ENCODE measurements around the gene CTDSPL.

Gene CTDSPL

GRCh38 chr3:37891227-37891626, 29.5 kb downstream of the CTDSPL start:
- DNase-seq (ENCODE audit: low read depth) = no peak

DNA sequence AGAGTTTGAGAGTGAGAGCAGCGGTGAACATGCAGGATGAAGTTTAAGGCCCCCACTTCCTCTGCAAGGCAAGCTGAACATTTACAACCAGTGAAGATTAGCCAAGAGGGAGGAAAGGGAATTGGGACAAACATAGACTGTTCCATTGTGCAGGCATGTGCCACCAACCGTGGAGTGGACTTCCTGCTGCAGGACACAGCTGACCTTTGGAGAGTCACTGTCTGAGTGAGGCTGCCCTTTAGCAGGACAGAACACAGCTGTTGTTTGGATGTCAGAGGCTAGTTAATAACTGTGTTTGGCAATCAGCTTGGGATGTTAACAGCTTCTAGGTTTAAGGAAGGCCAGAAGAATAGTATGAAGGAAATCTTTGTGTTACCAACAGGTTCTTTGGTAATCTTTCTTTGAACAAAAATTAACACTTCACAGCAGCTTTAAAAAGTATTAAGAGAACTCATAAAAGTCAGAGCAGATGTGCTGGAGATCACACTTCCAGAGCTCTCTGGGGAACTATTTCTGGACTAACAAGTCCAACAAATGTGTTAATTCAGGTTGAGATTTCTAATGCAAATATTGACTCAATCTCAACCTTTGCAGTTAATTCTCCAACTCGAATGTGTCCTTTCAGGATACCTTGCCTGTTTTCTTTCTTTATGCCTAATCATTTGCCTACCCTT, 31.4 kb downstream of the CTDSPL start:
- DNase-seq (ENCODE audit: low read depth) = no peak

- DNase-seq (ENCODE audit: low read depth) = no peak
These were observed 35.1 kb downstream of the CTDSPL start for GRCh38 chr3:37896827-37897226.

DNA sequence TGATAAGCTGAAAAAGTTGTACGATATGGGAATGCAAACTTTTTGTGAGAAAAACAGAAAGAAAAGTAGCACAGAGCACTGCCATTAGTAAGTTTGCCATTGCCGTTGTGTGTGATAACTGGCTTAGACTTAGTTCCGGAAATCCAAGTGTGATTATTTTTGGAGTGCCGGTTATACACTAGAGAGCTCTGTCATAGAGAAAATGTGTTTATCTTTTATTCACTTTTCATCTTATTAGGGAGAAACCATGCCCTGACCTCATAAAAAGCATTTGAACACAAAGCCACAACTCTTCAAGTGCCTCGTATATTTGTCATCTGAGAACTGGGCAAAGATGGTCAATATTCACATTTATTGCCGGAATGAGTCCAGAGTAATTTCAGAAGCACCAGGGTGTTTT, 36.1 kb downstream of the CTDSPL start:
- no peak for DNase-seq (ENCODE audit: low read depth)

DNA sequence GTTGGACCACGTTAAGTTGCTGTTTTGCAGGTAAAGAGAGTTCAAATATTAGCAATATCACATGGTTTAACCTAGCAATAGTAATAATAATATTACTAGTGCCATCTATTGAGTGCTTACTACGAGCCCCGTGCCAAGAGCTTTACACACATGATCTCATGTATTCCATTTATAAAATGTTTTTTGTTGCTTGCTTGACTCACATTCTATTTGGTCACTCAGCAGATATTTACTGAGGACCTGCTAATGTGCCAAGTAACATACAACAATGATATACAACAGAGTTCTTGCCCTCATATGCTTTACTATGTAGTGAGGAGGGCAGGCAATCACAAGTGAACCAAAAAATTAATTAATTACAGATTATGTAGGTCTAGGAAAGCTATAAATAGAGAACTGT, 36.7 kb downstream of the CTDSPL start:
- no peak for DNase-seq (ENCODE audit: low read depth)

GRCh38 chr3:37899101-37899707, 37.5 kb downstream of the CTDSPL start:
- DNase-seq (ENCODE audit: low read depth) = no peak

DNA sequence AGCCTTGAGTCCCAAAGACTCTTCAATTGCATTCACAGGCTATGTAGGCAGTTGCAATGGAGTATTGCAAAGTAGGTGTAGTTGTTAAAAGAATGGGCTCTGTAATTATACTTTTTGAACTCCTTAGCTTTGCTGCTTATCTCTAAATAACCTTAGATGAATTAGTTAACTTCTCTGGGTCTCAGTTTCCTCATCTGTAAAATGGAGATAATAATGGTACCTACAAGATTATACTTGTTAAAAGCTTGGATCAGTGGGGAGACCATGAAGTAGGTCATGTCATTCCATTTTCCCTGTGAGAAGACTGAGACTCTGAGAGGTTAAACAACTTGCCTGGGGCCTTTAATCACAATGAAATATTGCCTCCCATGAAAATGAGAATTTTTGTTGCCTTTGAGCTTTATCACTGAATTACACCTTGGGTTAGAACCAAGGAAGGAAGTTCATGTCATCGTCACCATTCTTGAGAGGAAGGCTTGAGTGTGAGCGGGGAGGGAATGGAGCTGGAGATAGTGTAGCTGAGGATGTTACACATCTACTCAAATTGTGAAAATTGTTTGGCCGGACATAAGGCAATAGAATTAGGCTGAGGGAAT, 38.1 kb downstream of the CTDSPL start:
- DNase-seq (ENCODE audit: low read depth) = no peak

- no peak for DNase-seq (ENCODE audit: low read depth)
These were observed 40.0 kb downstream of the CTDSPL start for GRCh38 chr3:37901721-37902120.

GRCh38 chr3:37902674-37903073, 41.0 kb downstream of the CTDSPL start:
- DNase-seq (ENCODE audit: low read depth) = no peak

DNA sequence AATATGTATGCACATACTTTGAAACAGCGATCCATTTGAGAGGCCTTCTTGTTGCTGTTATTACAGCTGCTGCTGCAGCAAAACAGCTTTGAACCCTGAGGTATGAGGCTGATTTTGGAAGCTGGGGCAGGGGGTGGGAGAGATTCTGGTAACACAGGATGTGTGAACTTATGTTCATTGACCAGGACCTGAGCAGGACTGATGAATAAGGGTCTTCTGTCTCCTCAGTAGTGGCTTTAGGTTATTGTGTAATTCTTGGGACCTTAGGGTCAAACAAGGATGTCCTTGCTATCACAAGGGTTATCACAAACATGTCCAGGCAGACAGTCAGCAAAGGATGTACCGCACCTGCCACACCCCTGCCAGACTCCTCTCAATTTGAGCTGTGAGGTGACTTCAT, 41.6 kb downstream of the CTDSPL start:
- DNase-seq (ENCODE audit: low read depth) = no peak

- DNase-seq (ENCODE audit: low read depth) = no peak
These were observed 42.1 kb downstream of the CTDSPL start for GRCh38 chr3:37903734-37904133.

DNA sequence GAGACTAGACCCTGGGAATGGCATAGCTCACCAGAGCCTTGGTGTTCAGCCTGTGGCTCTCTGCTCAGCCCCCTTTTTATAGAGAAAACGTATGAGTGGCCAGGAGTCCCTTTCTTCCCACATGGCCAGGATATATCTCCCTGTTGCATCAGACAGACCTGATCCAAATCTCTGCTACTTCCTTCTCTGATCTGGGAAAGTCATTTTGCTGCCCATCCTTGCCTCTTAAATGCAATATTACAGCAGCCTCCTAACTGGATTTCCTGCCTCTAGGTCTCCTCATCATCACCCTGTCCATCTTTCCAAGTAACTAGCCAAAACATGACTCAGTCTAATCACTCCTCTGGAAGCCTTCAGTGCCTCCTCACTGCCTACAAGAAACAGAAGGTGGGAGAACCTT, 42.9 kb downstream of the CTDSPL start:
- DNase-seq (ENCODE audit: low read depth) = no peak

GRCh38 chr3:37905346-37905745, 43.7 kb downstream of the CTDSPL start:
- no peak for DNase-seq (ENCODE audit: low read depth)

DNA sequence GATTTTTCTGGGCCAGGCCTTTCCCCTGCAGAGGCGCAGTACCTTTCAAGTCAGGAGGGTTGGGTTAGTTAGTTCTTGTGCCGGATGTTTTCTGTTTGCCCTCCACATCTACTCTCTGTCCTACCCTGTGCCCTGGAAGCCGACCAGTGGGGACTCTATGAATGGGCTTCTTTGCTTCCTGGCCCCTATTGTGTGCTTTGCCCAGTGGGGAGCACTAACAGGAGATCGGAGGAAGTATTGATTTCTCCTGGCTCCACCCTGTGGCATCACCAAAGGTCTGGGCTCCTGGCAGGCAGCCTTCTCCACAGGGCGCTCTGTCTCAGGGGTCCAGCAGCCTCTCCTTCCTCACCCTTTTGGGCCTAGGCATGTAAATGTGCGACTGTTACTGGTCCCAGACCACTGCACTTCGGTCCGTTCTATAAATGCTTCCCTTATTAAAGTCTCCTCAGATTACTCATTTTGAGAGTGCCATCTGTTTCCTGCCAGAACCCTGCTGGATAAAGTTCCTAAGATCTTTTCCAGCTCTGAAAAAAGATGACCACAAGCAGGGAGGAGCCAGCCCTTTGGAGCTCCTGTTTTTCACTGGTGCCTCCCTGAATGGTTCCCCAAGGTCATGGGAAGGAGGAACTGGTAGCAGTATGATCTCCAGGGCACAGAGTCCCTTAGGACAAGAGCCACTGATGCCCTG, 44.5 kb downstream of the CTDSPL start:
- no peak for DNase-seq (ENCODE audit: low read depth)

- DNase-seq (ENCODE audit: low read depth) = no peak
These were observed 45.1 kb downstream of the CTDSPL start for GRCh38 chr3:37906734-37907282.

DNA sequence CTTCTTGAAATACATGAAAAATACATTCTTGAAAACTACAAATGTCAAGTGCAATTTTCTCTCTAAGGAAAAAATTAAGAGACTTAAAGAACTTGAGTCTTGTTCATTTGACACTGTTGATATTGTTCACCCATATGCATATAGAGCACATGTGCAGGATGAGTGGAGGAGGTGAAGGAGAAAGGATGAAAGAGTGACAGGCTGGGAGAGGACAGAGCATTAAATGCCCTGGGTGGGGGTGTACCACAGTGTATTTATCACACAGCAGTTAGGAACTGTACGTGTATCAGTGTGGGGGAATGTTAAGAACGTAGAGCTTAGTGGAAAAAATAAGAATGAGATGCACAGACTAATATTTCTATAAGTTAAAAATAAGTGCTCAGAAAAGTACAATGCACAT, 45.7 kb downstream of the CTDSPL start:
- DNase-seq (ENCODE audit: low read depth) = no peak

DNA sequence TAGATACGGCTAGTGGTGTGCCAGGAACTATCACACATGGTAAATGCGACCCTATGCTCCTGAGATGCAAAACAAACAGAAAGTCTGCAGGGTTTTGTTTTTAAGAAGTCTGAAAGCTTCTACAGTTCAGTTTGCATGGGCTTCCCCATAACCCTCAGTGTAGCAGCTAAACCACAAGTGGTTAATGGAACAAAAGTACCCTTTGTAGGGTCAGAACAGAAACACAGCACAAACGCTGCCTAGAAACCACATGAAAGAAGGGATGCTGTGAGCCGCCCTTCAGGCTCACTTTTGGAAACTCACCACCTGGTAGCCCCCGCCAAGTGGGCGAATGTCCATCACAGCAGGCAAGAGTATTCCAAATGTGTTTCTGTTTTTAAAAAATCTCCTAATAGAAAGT, 46.2 kb downstream of the CTDSPL start:
- DNase-seq (ENCODE audit: low read depth) = no peak

- DNase-seq (ENCODE audit: low read depth) = no peak
These were observed 47.6 kb downstream of the CTDSPL start for GRCh38 chr3:37909067-37909911.

DNA sequence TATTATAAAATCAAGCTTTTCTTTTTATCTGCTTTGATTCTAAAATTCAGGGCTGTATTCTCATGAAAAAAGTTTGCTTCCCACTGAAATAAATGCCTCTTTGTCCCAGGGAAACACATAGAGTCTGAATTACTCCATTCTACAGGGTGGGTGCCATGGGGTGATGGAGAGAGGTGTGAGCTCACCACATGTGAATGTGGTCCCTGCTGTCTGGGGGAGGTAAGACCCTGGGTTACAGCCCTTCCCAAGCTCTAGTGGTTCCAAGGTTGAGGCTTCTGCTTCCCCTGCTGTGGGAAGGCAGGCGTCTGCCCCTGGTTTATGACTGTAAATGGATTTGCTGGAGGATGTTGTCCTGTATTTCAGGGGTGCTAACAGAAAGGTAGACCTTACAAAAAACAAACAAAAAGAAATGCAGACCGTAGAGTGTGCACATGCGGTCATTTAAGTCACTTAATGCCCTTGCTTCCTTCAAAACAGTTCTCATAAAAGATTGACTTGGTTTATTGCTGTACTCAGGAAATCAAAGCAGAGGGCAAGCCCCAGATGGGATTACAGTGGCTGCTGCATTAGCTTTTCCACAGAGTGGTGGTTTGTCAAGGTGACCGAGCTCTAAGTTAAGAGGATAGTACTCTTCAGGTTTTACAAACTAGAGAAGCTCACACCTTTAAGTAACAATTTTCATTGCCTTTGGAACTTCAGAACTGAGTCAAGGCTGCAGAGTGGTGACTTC, 49.2 kb downstream of the CTDSPL start:
- no peak for DNase-seq (ENCODE audit: low read depth)

GRCh38 chr3:37912052-37912733, 50.5 kb downstream of the CTDSPL start:
- no peak for DNase-seq (ENCODE audit: low read depth)

DNA sequence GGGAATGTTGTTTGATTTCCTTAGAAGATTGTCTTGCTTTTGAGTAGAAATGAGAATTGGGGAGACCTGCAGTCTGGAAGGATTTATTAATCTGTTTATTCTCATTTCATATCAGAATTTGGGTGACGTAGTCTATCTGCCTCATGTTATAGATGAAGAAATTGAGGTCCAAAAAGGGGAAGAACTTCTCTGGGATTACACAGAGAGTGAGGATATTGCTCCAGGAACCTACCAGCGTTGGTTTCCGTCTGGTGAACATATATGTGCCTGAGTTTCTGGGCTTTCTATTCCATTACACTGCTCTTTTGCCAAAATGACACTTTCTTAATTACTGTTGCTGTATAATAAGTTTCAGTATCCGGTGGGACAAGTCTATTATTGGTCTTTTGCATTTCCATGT, 51.8 kb downstream of the CTDSPL start:
- no peak for DNase-seq (ENCODE audit: low read depth)
